Fibroblast of lung (primary cell): ENCODE results near the gene MAPK8.

ENCODE experiments used
- EZH2 ChIP-seq: IDR thresholded peaks from 2 replicates; pipeline ENCODE4 v1.5.1; 2012; ENCODE audit warnings: low read length, control low read depth, mild to moderate bottlenecking; ENCODE audit errors: missing control alignments
- TF ChIP-seq, protein P1 (sequence below), 2 donors: IDR thresholded peaks in 1 of 2; conservative IDR thresholded peaks in 1 of 2; 1 replicate in 1 of 2; 2 replicates in 1 of 2; pipeline ENCODE4 v1.5.1; 2011 to 2012; ENCODE audit warnings: low read length in 2 of 2, control low read depth in 1 of 2, inconsistent platforms in 1 of 2, low read depth in 1 of 2, mild to moderate bottlenecking in 1 of 2

- TF ChIP-seq, protein P1, sequence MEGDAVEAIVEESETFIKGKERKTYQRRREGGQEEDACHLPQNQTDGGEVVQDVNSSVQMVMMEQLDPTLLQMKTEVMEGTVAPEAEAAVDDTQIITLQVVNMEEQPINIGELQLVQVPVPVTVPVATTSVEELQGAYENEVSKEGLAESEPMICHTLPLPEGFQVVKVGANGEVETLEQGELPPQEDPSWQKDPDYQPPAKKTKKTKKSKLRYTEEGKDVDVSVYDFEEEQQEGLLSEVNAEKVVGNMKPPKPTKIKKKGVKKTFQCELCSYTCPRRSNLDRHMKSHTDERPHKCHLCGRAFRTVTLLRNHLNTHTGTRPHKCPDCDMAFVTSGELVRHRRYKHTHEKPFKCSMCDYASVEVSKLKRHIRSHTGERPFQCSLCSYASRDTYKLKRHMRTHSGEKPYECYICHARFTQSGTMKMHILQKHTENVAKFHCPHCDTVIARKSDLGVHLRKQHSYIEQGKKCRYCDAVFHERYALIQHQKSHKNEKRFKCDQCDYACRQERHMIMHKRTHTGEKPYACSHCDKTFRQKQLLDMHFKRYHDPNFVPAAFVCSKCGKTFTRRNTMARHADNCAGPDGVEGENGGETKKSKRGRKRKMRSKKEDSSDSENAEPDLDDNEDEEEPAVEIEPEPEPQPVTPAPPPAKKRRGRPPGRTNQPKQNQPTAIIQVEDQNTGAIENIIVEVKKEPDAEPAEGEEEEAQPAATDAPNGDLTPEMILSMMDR (conservative IDR thresholded peaks at IDR 0.05 in 1 of 2, IDR thresholded peaks at IDR 0.05 in 1 of 2; ENCODE audit: low read depth in 1 of 2, low read length in 2 of 2): no peak
- TF ChIP-seq EZH2: no peak
Measured at GRCh38 chr10:48463318-48464003, 157.0 kb downstream of the MAPK8 start.
